GM19372 (cell line): ENCODE measurements around the gene SERTAD1.
"Not testable (repeated sequence)": the region's sequence is repeated elsewhere in the genome, so short reads cannot be mapped to it uniquely, and the experiment has no call there.

ENCODE experiments used
- ATAC-seq: cut with Tn5 transposase; IDR thresholded peaks from one replicate; pipeline ENCODE4 v1.9.1; 2021; ENCODE audit warnings: mild to moderate bottlenecking, low read depth, moderate library complexity; ENCODE audit not compliant: unreplicated experiment

SERTAD1 gene, protein sequence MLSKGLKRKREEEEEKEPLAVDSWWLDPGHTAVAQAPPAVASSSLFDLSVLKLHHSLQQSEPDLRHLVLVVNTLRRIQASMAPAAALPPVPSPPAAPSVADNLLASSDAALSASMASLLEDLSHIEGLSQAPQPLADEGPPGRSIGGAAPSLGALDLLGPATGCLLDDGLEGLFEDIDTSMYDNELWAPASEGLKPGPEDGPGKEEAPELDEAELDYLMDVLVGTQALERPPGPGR

DNA sequence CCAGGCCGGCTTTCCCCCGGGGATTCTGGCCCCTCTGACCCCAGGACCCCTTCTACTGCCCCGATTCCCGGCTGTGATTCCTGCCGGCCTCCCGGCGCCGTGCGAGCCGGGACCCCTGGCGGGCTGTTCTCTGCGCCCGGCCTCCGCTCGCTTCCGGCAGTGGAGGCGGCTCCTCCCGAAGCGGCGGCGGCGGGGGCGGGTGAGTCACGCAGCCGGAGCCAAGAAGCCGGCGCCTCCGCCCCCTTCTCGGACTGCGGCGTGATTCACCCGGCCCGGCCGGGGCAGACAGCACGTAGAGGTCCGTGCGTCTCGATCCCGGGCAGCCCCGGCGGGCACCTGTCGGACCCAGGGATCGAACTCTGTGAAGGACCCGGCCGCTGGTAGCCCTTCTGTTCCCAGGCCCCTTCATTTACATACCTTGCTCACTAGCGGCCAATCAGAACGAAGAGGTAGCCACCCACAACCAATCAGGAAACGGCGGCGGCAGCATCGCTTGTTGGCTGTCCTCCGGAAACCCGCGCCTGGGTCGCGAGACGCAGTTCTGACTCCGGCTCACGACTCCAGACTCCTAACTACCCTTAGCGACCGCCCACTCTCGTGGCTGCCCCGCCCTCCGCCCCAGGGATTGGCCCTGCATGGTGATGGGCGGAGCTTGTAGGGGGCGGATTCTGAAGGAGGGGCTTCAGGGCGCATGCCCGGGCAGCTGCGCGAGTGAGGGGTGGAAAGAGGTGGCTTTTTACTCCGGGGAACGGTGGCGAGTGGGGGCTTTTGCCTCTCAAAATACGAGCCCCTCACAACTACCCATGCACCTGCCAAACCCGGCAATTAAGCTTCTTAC lies at the start of gene SERTAD1:
TSS of gene SERTAD1 (minus strand) at position 543 of the 838 bp plus-strand sequence. CDS start 2,446 bp downstream, outside the sequence.
- ATAC-seq: peak; percentile 86

DNA sequence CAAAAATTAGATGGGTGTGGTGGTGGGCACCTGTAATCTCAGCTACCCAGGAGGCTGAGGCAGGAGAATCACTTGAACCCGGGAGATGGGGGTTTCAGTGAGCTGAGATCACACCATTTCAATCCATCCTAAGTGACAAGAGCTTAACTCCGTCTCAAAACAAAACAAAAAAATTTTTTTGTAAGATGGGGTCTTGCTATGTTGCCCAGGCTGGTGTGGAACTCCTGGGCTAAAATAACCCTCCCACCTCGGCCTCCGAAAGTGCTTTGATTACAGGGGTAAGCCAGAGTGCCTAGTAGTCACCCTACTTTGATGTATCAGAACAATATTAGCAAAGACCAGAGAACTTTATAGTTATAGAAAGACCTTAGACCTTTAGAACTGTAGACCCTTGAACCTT lies 48.9 kb upstream of the SERTAD1 start:
- ATAC-seq: no peak

DNA sequence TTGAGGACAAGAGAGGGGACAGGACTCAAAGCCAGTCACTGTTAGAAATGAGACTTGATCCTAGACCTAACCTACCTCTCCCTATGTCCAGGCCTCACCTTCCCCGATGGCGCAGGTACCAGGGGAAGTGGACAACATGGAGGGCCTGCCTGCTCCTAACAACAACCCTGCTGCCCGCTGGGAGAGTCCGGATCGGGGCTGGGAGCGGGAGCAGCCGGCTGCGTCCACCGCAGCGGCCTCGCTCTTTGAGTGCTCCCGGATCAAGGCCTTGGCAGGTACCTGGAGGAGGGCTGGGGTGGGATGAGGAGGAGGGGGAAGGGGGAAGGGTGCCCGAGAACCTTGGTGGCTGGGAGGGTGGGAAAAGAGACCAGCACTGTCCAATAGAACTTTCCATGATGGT lies 46.7 kb upstream of the SERTAD1 start:
- ATAC-seq: no peak

DNA sequence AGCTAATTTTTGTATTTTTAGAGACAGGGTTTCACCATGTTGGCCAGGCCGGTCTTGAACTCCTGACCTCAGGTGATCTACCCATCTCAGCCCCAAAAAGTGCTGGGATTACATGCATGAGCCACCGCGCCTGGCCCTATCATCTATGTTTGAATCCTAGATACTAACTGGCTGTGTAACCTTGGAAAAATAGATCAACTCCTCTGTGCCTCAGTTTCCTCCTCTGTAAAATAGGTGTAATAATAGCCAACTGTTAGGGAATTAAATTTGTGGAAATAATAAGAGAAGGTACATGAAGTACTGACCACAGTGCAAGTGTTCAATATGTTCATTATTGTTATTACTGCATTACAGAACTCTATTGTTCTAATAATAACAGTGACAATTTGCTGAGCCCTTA lies 45.3 kb upstream of the SERTAD1 start:
- ATAC-seq: no peak

DNA sequence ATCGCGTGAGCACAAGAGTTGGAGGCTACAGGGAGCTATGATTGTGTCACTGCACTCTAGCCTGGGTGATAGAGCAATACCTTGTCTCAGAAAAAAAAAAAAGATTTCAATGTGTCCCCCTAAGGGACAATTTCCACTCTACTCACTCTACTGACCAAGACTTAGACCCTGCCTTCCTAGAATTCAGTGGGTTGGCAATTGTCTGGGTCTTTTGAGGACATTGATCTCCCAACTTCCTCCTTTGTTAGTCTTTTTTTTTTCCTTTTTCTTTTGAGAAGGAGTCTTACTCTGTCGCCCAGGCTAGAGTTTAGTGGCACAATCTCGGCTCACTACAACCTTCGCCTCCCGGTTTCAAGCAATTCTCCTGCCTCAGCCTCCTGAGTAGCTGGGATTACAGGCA lies 43.2 kb upstream of the SERTAD1 start:
- no peak for ATAC-seq

DNA sequence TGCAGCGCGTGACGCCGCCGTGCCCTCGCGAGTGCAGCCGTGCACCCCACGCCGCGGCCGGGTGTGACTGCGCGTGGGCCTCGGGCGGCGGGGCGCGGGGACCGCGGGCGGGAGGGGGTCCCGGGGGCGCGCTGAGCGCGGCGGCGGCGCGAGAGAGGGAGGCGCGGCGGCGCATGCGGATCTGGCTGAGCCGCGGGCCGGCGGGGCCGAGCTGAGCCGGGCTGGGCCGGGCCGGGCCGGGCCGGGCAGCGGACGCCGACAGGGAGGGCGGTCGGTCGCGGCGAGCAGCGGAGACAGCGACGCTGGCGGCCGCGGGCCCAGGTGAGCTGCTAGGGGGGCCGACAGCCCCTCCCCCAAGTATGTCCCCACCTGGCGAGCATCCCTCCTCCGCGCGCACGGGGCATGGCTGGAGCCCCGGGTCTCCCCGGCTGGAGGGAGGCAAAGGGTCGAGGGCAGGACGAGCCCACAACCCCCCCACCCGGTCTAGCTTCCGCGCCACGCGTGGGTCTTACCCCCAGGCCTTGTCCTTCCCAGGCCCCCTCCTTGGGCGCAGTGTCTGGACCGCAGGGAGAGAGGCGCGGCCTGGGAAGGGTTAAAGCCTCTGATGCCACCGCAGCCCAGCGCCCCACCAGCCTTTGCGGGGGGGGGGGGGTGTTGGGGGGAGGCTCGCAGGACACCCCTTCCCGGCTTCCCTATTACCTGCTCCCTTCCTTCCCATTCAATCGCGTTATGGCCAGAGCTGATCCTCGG lies 41.4 kb upstream of the SERTAD1 start, which contains the start of gene SPTBN4:
TSS of gene SPTBN4 (plus strand) at position 17 of the 750 bp plus-strand sequence. CDS start 5,621 bp downstream, outside the sequence.
- ATAC-seq: no peak

DNA sequence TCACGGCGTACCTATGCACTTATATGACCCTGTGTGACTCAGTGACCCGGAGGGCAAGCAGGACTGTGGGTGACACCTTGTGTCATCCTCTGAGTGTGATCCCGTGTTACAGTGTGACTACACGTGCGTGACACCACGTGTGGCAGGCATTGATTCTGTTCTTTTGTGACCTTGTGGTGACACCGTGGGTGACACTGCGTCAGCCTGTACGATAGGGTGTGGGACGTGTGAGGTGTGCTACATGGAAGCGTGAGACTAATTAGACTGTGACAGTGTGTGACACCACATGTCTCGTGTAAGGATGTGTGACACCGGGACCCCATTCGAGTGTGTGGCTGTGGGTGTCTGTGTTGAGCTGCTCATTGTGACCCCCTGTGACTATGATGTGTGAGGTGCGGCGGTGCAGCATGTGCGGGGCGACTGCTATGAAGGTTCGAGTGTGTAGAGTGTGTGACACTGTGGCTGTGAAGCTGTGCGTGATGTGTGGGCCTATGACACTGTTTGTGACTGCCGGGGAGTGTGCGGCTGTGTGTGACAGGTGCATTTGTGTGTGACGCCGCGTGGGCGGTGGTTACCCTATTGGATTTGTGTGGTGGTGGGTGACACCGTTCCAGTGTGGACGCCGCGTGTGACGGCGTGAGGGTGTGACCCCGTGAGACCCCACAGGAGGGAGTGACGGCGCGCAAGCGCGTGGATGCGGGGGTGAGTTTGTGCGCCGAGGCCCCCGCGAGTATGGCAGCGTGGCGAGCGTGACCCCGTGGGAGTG lies 40.6 kb upstream of the SERTAD1 start:
- no peak for ATAC-seq

DNA sequence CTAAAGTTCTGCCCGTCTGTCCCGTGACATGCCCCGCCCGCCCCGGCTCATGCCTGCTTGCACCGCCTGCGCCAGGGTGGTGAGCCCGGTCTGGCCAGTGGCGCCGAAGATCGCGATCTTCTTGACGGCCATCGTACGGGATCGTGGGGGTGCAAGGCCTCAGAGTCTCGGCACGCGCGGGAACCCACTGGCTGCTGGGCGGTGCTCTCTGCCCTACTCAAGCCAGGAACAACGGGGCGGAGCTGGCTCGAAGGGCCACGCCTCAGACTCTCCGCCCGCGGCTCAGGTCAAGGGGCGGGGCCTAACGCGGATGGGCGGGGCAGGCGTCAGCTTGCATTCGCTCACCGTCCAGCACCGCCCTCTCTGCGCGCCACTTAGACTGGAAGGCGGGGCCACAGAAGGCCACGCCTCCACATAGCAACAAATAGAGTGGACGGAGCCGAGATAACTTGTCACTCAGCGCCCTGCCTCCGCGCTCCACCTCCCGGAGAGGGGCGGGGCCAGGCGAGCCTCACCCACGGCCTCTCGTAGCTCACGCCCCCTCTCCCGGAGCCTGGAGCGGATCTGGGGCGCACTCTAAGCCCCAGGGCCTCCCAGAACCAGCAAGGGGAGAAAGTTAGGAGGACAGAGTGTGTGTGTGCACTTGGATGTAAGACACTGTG lies 39.9 kb upstream of the SERTAD1 start, which contains the start of gene BLVRB:
TSS of gene BLVRB (minus strand) at position 189 of the 662 bp plus-strand sequence. CDS start at position 132, 57 bp downstream.
- peak; percentile 96 for ATAC-seq

DNA sequence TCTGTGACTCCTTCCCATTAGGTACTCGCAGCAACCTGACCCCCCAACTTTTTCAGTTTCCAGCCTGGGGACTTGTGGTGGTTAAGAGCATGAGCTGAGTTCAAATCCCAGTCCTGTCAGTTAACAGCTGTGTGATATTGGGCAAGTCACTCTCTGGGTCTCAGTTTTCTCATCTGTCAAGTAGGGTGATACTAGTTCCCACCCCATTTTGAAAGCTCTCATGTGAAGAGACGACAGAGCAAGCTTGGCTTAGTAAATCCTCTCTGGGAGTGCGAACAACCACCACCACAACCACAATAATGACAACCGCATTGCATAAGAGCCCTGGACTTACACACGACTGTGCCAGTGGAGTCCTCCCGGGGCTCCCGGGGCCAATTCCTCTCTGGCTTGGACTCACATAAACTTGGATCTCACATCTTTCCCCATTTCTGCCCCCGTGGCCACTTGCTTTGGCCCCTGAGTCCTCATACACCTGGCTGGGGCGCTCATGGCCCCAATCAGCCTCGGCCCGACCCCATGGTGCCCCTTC lies 39.3 kb upstream of the SERTAD1 start:
- ATAC-seq: no peak

DNA sequence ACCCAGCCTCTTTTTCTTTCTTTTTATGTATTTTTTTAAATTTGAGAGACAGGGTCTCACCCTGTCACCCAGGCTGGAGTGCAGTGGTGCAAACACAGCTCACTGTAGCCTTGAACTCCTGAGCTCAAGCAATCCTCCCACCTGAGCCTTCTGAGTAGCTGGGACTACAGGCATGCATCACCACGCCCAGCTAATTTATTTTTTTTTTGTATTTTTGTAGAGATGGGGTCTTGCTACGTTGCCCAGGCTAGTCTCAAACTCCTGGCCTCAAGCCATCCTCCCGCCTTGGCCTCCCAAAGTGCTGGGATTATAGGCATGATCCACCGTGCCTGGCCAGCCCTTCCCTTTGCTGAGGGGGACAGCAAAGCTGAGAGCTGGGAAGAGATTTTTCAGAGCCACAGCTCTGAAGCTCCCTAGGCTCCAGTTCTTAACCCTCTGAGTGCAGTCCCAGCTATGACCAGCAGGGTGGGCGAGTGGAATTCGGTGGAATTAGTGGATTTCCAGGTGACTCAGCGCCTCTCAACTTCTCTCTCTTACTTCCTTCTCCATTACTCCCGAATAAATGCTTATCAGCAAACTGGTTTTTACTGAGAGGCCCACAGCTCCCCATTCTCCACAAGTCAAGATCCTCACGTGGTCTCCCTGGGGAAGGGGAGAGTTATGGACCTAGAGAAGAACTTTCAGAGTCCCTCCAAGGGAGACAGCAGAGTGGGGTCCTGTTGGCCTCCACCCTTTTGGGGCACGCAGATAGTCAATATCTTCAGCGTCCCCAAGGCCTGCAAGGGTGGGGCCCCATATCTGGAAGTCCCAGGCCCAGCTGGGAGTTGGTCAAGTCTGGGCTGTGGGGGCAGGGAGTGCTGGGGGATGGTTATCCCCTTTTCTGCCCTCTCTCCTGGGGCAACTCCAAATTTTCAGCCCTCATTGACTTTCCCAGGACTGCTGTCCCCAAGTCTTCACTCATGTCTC lies 38.5 kb upstream of the SERTAD1 start:
- ATAC-seq: no peak

DNA sequence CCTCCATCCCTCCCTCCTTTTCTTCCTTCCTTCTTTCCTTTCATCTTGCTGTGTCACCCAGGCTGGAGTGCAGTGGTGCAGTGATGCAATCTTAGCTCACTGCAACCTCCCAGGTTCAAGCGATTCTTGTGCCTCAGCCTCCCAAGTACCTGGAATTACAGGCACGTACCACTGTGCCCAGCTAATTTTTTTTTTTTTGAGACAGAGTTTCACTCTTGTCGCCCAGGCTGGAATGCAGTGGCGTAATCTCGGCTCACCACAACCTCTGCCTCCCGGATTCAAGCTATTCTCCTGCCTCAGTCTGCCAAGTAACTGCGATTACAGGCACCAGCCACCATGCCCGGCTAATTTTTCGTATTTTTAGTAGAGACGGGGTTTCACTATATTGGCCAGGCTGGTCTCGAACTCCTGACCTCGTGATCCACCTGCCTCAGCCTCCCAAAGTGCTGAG lies 37.8 kb upstream of the SERTAD1 start:
- ATAC-seq: not testable (repeated sequence)

DNA sequence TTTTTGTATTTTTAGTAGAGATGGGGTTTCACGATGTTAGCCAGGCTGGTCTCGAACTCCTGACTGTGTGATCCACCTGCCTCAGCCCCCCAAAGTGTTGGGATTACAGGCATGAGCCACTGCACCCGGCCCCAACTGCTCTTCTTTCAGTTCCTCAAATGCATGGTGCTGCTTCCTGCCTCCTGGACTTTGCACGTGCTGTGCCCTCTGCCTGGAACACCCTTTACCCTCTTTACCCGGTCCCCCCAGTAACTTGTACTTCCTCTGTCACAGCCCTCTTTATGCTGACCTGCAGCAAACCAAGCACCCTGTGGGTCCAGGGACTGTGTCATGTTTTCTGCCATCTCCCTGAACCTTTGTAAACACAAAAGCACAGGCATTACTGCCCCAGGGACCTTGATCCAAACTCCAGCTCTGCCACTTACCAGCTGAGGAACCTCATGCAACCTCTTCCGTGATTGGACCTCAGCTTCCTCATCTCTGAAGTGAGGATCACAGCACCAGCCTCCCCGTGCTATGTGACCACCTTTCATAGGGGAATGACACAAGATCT lies 36.0 kb upstream of the SERTAD1 start:
- ATAC-seq: no peak

DNA sequence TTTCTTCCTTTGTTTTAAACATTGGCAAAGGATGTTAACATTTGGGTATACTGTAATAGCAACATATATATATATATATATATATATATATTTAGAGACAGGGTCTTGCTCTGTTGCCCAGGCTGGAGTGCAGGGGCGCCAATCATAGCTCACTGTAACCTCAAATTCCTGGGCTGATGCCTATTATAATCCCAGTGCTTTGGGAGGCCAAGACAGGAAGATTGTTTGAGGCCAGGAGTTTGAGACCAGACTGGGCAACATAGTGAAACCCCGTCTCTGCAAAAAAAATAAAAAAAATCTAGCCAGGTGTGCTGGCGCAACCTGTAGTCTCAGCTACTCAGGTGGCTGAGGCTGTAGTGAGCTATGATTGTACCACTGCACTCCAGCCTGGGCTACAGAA lies 34.4 kb upstream of the SERTAD1 start:
- ATAC-seq: no peak

DNA sequence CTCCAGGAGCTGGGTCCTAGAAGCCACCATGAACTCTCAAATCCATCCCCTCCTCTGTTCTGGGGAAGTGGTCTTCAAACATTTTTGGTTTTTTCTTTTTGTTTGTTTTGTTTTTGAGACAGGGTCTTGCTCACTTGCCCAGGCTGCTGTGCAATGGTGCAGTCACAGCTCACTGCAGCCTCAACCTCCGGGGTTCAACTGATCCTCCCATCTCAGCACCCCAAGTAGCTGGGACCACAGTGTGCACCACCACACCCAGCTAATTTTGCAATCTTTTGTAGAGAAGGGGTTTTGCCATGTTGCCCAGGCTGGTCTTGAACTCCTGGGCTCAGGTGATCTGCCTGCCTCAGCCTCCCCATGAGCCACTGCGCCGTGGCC lies 32.8 kb upstream of the SERTAD1 start:
- ATAC-seq: no peak

DNA sequence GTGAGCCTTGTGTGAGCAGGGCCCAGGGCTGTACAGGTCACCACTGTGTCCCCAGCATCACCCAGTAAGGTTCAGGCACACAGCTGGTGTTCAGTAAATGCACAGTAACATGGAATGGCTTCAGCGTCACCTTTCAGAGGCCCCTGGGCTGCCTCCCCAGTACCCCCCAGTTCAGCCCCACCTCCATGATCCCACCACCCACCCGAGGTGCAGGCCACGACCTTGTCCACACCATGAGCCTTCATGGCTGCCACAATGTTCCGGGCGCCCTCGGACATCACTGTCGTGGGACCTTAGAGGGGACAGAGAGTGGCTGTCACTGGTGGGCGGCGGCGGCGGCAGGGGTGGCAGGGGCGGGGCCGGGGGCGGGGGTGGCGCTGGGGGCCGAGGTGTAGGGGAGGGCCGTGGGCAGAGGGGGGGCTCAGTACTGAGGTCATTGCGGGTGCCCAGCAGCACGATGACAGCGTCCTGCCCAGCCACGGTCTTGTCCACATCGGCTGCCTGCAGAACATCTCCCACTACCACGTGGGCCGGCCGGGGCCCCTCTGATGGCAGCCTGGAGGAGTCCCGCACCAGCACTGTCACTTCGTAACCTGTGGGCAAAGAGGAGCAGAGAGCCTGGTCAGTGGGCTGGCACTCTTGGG lies 32.3 kb upstream of the SERTAD1 start:
- ATAC-seq: no peak

DNA sequence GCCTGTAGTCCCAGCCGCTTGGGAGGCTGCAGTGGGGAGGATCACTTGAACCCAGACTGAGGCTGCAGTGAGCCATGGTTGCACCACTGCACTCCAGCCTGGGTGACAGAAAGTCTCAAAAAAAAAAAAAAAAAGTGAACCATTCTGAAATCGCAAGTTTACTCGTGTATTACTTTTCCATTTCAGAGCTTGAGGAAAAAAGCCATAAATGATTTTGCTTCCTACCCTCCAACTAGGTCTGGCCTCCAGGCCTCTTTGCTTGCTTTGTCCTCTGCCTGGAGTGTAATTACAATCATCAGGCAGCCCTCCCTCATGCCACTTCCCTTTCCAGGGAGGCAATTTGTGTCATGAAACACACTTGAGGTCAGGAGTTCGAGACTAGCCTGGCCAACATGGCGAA lies 31.3 kb upstream of the SERTAD1 start:
- no peak for ATAC-seq

DNA sequence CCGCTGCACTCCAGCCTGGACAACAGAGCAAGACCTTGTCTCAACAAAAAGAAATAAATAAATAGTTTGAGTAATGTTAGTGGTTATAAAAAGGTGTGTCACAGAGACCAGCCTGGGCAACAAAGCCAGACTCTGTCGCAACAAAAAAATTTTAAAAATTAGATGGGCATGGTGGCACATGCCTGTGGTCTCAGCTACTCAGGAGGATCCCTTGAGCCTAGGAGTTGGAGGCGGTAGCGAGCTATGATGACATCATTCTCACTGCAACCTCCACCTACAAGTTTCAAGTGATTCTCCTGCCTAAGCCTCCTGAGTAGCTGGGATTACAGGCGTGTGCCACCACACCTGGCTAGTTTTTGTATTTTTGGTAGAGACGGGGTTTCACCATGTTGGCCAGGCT lies 28.2 kb upstream of the SERTAD1 start:
- not testable (repeated sequence) for ATAC-seq
